KOPT-K1 (cell line): ENCODE results near the gene CFAP92.
"Not testable (repeated sequence)": the region's sequence is repeated elsewhere in the genome, so short reads cannot be mapped to it uniquely, and the experiment has no call there.

Experiments used
- H3K27ac ChIP-seq: fragments of 200-600 bp; sonication (generic); 2 replicates; pipeline ENCODE4 v1.5.1; 2016; ENCODE audit warnings: antibody characterized with exemption, mild to moderate bottlenecking, low read depth, low read length; ENCODE audit not compliant: poor library complexity, severe bottlenecking
- H3K36me3 ChIP-seq: fragments of 200-600 bp; sonication (generic); 2 replicates; pipeline ENCODE4 v1.5.1; 2017; ENCODE audit warnings: antibody characterized with exemption, mild to moderate bottlenecking, low read length, moderate library complexity; ENCODE audit not compliant: insufficient read depth
- H3K9me3 ChIP-seq: fragments of 200-600 bp; sonication (generic); 2 replicates; pipeline ENCODE4 v1.5.1; 2017; ENCODE audit warnings: antibody characterized with exemption, low read length, mild to moderate bottlenecking; ENCODE audit not compliant: insufficient read depth, poor library complexity, severe bottlenecking

Gene CFAP92

DNA sequence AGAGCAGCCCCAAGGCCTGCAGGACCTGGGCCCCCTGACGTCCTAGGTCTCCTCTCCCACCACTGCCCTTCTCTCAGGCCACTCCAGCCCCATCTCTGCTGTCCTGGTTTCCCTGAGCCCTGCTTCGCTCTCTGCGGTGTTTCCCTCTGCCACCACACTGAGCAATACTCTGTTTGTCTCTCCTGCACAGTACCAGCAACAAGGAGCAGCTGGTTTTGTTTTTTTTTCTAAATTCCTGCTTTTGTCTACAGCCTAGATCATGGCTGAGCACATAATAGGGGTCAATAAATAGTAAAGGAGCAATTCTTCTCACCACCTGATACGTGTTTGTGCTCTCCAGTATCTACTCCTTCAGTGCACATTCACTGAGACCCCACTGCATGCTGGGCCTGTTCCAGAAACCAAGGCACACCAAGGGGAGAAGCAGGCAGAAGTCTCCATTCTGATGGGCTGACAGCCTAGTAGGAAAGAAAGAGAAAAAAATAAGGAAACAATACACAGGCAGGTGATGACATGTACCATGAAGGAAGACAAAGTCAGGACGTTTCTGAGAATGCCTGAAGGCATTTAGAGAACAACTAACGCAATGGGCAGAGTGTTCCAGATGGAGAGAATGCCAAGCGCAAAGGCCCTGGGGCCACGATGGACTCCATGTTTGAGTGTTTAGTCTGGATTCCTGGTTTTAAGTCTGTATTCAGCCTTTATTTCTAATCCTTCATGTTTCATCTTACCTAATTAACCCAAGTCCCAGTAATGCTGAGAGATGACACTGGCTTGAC is 120.4 kb downstream of the CFAP92 start:
- Histone ChIP-seq H3K36me3 (peaks cover 7% of the 10 kb centered on the region; the same call in 1 of the 2 replicates), H3K27ac (no peak overlapping the region), H3K9me3 (no peaks in the 10 kb centered on the region)

DNA sequence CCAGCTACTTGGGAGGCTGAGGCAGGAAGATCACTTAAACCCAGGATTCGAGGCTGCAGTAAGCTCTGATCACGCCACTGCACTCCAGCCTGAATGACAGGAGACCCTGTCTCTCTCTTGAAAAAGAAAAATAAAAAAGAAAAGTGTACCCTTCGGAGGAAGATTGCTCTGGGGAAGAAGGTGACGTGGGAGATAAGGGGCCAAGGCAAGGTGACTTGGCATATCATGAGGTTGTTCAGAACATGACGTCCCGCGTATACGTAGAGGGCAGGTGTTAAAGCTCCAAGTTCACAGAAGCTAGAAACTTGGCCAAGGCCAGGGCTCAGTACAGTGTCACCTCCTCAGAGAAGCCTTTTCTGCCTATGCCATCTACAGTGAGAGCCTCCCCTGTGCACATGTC is 121.1 kb downstream of the CFAP92 start:
- Histone ChIP-seq H3K9me3 (no peaks in the 10 kb centered on the region), H3K36me3 (peaks cover 6% of the 10 kb centered on the region; the same call in 1 of the 2 replicates), H3K27ac (no peak overlapping the region)

DNA sequence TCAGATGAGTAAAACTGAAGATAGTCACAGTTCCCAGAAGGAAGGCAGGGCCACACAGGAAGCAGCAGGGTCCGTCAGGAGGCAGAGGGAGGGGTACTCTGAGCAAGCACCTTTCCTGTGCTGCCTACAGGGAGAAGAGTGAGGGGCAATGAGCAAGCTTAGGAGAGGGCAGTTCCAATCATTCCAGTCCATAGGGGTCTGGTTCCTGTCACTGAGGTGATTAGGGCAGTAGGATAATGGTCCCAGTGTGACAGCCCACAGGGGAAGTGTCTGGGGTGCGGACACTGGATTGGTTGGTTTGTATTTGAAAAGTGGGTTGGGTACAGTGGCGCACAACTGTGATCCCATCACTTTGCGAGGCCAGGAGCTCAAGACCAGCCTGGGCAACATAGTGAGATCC is 121.6 kb downstream of the CFAP92 start:
- H3K9me3 ChIP-seq, result no peaks in the 10 kb centered on the region
- peaks cover under 1% of the 10 kb centered on the region; the same call in 1 of the 2 replicates for H3K36me3 ChIP-seq
- H3K27ac ChIP-seq, result no peak overlapping the region

DNA sequence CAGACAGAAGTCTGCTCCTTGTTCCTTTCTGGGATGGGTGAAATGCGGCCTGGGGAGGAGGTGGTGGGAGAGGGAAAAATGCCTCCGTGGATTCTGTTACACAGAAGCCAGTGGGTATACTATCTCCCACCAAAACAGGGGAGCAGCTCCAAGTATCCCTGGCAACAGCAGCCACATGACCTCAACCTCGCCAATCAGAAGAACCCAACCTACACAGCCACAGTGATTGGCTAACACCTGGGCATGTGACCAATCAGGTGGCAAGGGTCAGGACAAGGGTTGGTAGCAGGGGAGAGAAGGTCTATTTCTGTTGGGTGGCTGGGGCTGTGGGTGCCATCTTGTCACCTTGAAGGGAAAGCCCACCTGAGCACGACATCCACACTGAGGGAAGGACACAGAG is 123.5 kb downstream of the CFAP92 start:
- Histone ChIP-seq H3K36me3 (no peaks in the 10 kb centered on the region), H3K9me3 (no peaks in the 10 kb centered on the region), H3K27ac (no peak overlapping the region)

DNA sequence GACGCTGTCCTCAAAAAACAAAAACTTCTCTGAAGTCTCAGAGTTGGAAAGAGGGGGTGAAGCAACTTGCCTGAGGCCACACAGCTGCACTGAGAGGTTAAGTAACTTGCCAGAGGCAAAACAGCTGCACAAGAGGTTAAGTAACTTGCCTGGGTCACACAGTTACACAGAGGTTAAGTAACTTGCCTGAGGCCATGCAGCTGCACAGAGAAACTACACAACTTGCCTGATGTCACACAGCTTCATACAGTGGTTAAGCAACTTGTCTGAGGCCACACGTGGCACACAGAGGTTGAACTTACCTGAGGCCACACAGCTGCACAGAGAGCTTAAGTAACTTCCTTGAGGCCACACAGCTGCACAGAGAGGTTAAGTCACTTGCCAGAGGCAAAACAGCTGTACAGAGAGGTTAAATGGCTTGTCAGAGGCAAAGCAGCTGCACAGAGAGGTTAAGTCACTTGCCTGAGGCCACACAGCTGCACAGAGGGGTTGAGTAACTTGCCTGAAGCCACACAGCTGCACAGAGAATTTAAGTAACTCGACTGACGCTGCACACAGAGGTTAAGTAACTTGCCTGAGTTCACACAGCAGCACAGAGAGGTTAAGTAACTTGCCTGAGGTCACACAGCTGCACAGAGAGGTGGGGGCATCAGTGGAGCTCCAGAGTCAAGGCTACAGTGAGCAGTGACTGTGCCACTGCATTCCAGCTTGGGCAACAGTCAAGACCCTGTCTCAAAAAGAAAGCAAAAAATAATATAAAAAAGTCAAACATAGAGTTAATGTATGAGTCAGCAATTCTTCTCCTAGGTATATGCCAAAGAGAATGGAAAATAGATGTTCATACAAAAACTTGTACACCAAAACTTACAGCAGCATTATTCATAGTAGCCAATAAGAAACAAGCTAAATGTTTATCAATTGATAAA is 126.4 kb downstream of the CFAP92 start:
- H3K27ac ChIP-seq, result no peak overlapping the region
- H3K36me3 ChIP-seq, result no peaks in the 10 kb centered on the region
- no peaks in the 10 kb centered on the region for H3K9me3 ChIP-seq

DNA sequence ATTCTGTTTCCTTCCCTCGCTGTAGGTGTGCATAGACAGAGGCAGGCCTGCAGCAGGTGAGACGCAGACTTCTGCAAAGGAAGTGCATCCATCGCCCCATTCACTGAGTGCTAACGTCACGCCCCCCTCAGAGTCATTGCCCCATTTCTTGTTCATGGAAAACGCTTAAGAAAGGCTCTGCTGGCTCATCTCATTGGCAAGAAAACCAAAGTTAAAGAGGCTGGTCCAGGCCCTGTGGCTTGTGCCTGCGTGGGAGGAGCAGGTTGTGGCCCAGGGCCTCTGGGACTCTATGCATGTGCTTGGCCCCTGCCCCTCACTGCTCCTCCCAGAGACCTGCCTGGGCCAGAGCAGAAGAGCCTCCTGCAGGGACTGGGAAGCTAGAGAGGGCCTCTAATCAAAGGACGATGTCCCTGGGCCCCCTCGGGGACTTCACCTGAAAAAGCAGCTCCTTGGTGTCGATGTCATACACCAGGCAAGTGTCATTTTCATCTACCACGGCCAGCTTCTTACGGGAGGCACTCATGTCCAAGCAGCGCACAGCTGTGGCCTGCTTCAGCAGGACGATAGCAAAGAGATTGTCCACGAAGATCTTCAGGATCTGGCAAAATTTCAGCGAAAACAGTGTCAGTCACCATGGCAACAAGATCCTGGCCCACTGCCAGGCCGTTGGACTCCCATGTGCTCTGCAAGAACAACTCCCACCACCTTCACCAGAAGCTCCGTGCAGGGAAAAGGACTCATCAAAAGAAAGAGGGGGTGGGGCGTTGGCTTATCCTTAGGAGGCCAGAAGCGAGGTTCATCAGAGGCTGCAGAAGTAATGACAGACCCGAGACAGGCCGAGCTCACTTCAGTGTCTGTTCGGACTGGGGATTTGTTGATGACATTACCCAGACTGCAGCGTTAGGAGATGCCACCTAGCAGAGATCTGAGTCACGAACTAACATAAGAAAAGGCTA is 128.7 kb downstream of the CFAP92 start:
- H3K27ac ChIP-seq, H3K36me3 ChIP-seq: not testable (repeated sequence)
- H3K9me3 ChIP-seq, result peaks cover 12% of the 10 kb centered on the region

DNA sequence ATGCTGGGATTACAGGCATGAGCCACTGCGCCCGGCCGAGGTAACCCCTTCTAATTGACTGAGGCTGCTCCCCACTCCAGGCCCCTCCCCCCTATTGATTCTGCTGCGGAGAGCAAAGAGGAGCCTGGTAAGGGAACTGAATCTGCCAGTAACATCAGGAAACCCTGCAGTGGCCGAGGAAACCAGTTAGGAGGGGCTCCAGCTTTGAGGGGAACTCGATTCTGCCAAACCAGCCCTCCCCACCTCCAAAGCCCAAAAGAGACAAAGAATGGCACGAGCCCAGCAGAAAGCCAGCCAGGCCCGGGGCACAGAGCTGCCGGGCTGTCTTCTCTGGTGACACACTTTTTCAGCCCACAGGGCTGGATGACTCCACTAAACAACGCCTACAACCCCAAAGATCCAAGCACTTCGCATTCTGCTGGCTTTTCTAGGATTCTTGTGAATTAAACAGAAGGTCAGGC is 129.5 kb downstream of the CFAP92 start:
- Histone ChIP-seq H3K9me3 (peaks cover 20% of the 10 kb centered on the region), H3K36me3 (peaks cover 9% of the 10 kb centered on the region; the same call in 1 of the 2 replicates), H3K27ac (no peak overlapping the region)

DNA sequence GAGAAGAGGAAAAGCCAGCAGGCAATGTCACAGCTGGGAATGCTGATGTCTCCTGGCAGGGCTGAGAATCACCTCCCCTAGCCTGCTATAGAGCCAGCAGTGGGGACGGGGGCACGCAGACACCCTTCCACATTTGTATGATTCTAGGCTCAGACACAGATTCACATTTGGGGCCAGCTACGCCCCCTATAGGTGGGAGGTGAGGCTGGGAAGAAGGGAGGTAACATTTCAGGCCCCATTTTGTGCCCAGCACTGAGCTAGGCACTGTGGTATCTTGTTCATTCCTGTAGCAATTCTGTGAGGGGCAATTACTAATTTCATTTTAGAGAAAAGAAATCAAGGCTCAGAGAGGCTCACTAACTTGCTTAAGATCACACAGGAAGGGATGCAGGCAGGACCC is 130.3 kb downstream of the CFAP92 start:
- peaks cover 28% of the 10 kb centered on the region for H3K9me3 ChIP-seq
- peaks cover 9% of the 10 kb centered on the region; the same call in 1 of the 2 replicates for H3K36me3 ChIP-seq
- no peak overlapping the region for H3K27ac ChIP-seq

DNA sequence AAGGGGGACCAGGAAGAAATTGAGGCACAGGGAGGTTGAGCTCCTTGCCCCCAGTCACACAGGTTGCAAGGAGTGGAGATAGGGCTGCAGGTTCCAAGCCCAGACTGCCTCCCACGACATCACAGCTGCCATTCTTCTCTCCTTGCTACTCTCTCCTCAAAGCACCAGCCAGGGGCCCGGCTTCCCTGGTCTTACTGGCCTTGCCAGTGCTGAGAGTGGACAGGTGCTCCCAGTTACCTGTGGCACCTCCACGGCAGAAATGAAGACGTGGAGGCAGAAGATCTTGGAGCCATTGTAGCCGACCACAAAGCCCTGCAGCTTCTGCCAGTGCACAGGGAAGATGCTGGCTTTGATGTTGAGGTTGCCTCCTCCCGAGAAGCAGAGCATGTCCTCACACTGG is 132.4 kb downstream of the CFAP92 start:
- peaks cover 48% of the 10 kb centered on the region for H3K9me3 ChIP-seq
- H3K27ac ChIP-seq, result no peak overlapping the region

More for the DNA sequence above, 132.4 kb downstream of the CFAP92 start:
- H3K36me3 ChIP-seq, result peaks cover 9% of the 10 kb centered on the region; the same call in 1 of the 2 replicates
